G401 (cell line): Measurements from ENCODE around the gene RALGAPB. TPM values are rescaled to one million over a fixed set of nuclear protein-coding genes. Genes with fewer than 3 reads are reported as not detected.
"Not testable (repeated sequence)": the region's sequence is repeated elsewhere in the genome, so short reads cannot be mapped to it uniquely, and the experiment has no call there.

ENCODE experiments used
- DNase-seq: peaks from one replicate; pipeline ENCODE4 v3.0.0-alpha.2; 2015; ENCODE audit warnings: low spot score
- in situ Hi-C: cut with HindIII; loops from 2 replicates; pipeline ENCODE4 v1.10.0; 2016; ENCODE audit warnings: low sequenced_read_pairs, mixed read lengths
- total RNA-seq: library from RNA; depleted of rRNA; stranded (reverse); fragments of >200 nt; shearing (Covaris generic); gene quantifications from 2 replicates; pipeline ENCODE4 v1.2.3, GENCODE V29; 2014; rRNA removed

Gene RALGAPB
- total RNA-seq: 4.9 and 8.7 TPM in 2 replicates

GRCh38 chr20:38472513-38473366, at the start of gene RALGAPB:
TSS of gene RALGAPB (plus strand) at chr20:38472843. CDS start at chr20:38488433, 15,590 bp downstream.
- DNase-seq: peak; percentile 98
- in situ Hi-C loops: no loop called here

GRCh38 chr20:38423541-38423940, 49.1 kb upstream of the RALGAPB start:
- DNase-seq: no peak
- in situ Hi-C loops: no loop called here

- no peak for DNase-seq
- in situ Hi-C loops: no loop called here
Observed at GRCh38 chr20:38424401-38424800, 48.2 kb upstream of the RALGAPB start.

- in situ Hi-C loops: no loop called here
- DNase-seq: no peak
Observed at GRCh38 chr20:38426006-38426897, 46.4 kb upstream of the RALGAPB start.

- DNase-seq: peak; percentile 77
- in situ Hi-C loops: no loop called here
Observed at GRCh38 chr20:38427655-38428023, 45.0 kb upstream of the RALGAPB start.

GRCh38 chr20:38428800-38429199, 43.8 kb upstream of the RALGAPB start:
- in situ Hi-C loops: no loop called here
- DNase-seq: no peak

GRCh38 chr20:38429301-38429700, 43.3 kb upstream of the RALGAPB start:
- in situ Hi-C loops: no loop called here
- no peak for DNase-seq

GRCh38 chr20:38430679-38431325, 41.8 kb upstream of the RALGAPB start:
- in situ Hi-C loops: no loop called here

GRCh38 chr20:38432292-38432691, 40.4 kb upstream of the RALGAPB start:
- in situ Hi-C loops: no loop called here

More at GRCh38 chr20:38430679-38431325, 41.8 kb upstream of the RALGAPB start:
- no peak for DNase-seq

GRCh38 chr20:38432870-38433269, 39.8 kb upstream of the RALGAPB start:
- in situ Hi-C loops, DNase-seq: not testable (repeated sequence)

More at GRCh38 chr20:38432292-38432691, 40.4 kb upstream of the RALGAPB start:
- DNase-seq: no peak

GRCh38 chr20:38433304-38433972, 39.2 kb upstream of the RALGAPB start:
- in situ Hi-C loops: no loop called here
- DNase-seq: no peak

- in situ Hi-C loops: no loop called here
- no peak for DNase-seq
Observed at GRCh38 chr20:38434301-38434741, 38.3 kb upstream of the RALGAPB start.

GRCh38 chr20:38434770-38435554, 37.7 kb upstream of the RALGAPB start, which contains the start of gene SNHG17:
TSS of gene SNHG17 (minus strand) at chr20:38435328.
- peak; percentile 88 for DNase-seq
- in situ Hi-C loops: no loop called here

GRCh38 chr20:38435555-38435939, 37.1 kb upstream of the RALGAPB start:
- DNase-seq: no peak
- in situ Hi-C loops: no loop called here

GRCh38 chr20:38437796-38438195, 34.8 kb upstream of the RALGAPB start:
- no peak for DNase-seq
- in situ Hi-C loops: no loop called here

GRCh38 chr20:38441110-38441509, 31.5 kb upstream of the RALGAPB start:
- DNase-seq, in situ Hi-C loops: not testable (repeated sequence)

GRCh38 chr20:38441916-38442315, 30.7 kb upstream of the RALGAPB start:
- peak; percentile 82 for DNase-seq
- in situ Hi-C loops: no loop called here

GRCh38 chr20:38445381-38445796, 27.3 kb upstream of the RALGAPB start:
- DNase-seq: no peak

More at GRCh38 chr20:38445381-38445796, 27.3 kb upstream of the RALGAPB start:
- in situ Hi-C loops: no loop called here
